Breast epithelium (tissue), 4 donors: ENCODE data around the gene KYNU. TPM values are rescaled to one million over a fixed set of nuclear protein-coding genes. Genes with fewer than 3 reads are reported as not detected.

Source experiments
- DNase-seq, 2 donors: peaks; one replicate each; pipeline ENCODE4 v3.0.0-alpha.2; 2019; ENCODE audit warnings: low spot score in 2 of 2
- H3K27ac ChIP-seq, 2 donors: fragments of 200-600 bp; sonication (generic) in 1 of 2; one replicate each; pipeline ENCODE4 v1.5.1; 2016 to 2019; ENCODE audit warnings: mild to moderate bottlenecking in 1 of 2
- H3K27me3 ChIP-seq, 2 donors: fragments of 200-600 bp; sonication (generic) in 1 of 2; one replicate each; pipeline versions ENCODE4 v1.5.1 to v1.6.0; 2017 to 2019; ENCODE audit warnings: control low read depth in 1 of 2, mild to moderate bottlenecking in 1 of 2
- H3K36me3 ChIP-seq: fragments of 200-600 bp; one replicate; pipeline ENCODE4 v1.5.1; 2019
- H3K4me1 ChIP-seq, 2 donors: fragments of 200-600 bp; sonication (generic); one replicate each; pipeline ENCODE4 v1.5.1; 2016 to 2019; ENCODE audit warnings: control low read depth in 1 of 2
- H3K4me3 ChIP-seq, 3 donors: fragments of 200-600 bp; sonication (generic); 1 replicate in 2 of 3; 2 replicates in 1 of 3; pipeline ENCODE4 v1.5.1; 2016 to 2019; ENCODE audit warnings: mild to moderate bottlenecking in 3 of 3, moderate library complexity in 2 of 3
- H3K9me3 ChIP-seq, 2 donors: fragments of 200-600 bp; sonication (generic) in 1 of 2; one replicate each; pipeline ENCODE4 v1.5.1; 2016 to 2019; ENCODE audit warnings: control low read depth in 1 of 2
- CTCF ChIP-seq, 3 donors: fragments of 450-650 bp; IDR thresholded peaks; one replicate each; pipeline ENCODE4 v1.5.1; 2016 to 2017; ENCODE audit warnings: antibody characterized with exemption in 3 of 3, mild to moderate bottlenecking in 3 of 3, moderate library complexity in 3 of 3
- POLR2A ChIP-seq: fragments of 450-650 bp; IDR thresholded peaks from one replicate; pipeline ENCODE4 v1.6.1; 2016; ENCODE audit warnings: antibody characterized with exemption, mild to moderate bottlenecking, moderate library complexity
- POLR2AphosphoS5 ChIP-seq, 3 donors: sonication (generic); formaldehyde crosslinking; IDR thresholded peaks; one replicate each; pipeline ENCODE4 v1.6.1; 2017; ENCODE audit warnings: antibody characterized with exemption in 3 of 3
- intact Hi-C: fragments of 100-400 bp; cut with DNase I; formaldehyde crosslinking; loops from one replicate; pipeline ENCODE4 v1.15.1; 2023; ENCODE audit warnings: low total_unique reads
- total RNA-seq, 3 donors: library from RNA; depleted of rRNA; stranded (reverse); fragments of >200 nt; gene quantifications; one replicate each; pipeline ENCODE4 v1.1.0, GENCODE V29; 2016

Gene KYNU
- total RNA-seq, 3 donors from 2014 or later = 6.9 to 13.1 (median 11.7) TPM

- H3K27me3 ChIP-seq = no peaks in the 10 kb centered on the region
- no peak for DNase-seq
- H3K36me3 ChIP-seq = no peaks in the 10 kb centered on the region
- TF ChIP-seq POLR2AphosphoS5 (IDR thresholded peaks at IDR 0.05) = no peak
- TF ChIP-seq CTCF (IDR thresholded peaks at IDR 0.05) = no peak
- no peak for TF ChIP-seq POLR2A
- intact Hi-C loops = no loop called here
- no peaks in the 10 kb centered on the region for H3K9me3 ChIP-seq
- peaks cover 0 to 4% of the 10 kb centered on the region in 2 donors for H3K4me1 ChIP-seq
- H3K27ac ChIP-seq = peak overlapping the region; percentile 77 to 80
- H3K4me3 ChIP-seq = no peak overlapping the region
Measured at GRCh38 chr2:142973822-142974207, 96.4 kb downstream of the KYNU start.

GRCh38 chr2:142974288-142975024 is 97.0 kb downstream of the KYNU start:
- Histone ChIP-seq H3K27ac (peak overlapping the region; percentile 77 to 80), H3K9me3 (no peaks in the 10 kb centered on the region), H3K27me3 (no peaks in the 10 kb centered on the region), H3K4me3 (no peak overlapping the region), H3K36me3 (no peaks in the 10 kb centered on the region), H3K4me1 (peaks cover 0 to 4% of the 10 kb centered on the region in 2 donors)
- no peak for DNase-seq
- TF ChIP-seq POLR2AphosphoS5 (IDR thresholded peaks at IDR 0.05) = no peak
- TF ChIP-seq CTCF (IDR thresholded peaks at IDR 0.05) = no peak
- no peak for TF ChIP-seq POLR2A
- intact Hi-C loops = no loop called here

- no peaks in the 10 kb centered on the region for H3K27me3 ChIP-seq
- no peak overlapping the region for H3K4me3 ChIP-seq
- no peaks in the 10 kb centered on the region for H3K9me3 ChIP-seq
- peak overlapping the region; percentile 77 to 80 for H3K27ac ChIP-seq
- TF ChIP-seq CTCF (IDR thresholded peaks at IDR 0.05) (no peak), POLR2AphosphoS5 (IDR thresholded peaks at IDR 0.05) (no peak), POLR2A (no peak)
- no peaks in the 10 kb centered on the region for H3K36me3 ChIP-seq
- peaks cover 0 to 4% of the 10 kb centered on the region in 2 donors for H3K4me1 ChIP-seq
- intact Hi-C loops = no loop called here
- DNase-seq = no peak
Measured at GRCh38 chr2:142975239-142975638, 97.8 kb downstream of the KYNU start.

- Histone ChIP-seq H3K9me3 (no peaks in the 10 kb centered on the region), H3K36me3 (no peaks in the 10 kb centered on the region), H3K4me3 (no peak overlapping the region), H3K4me1 (no peaks in the 10 kb centered on the region), H3K27ac (no peak overlapping the region), H3K27me3 (no peaks in the 10 kb centered on the region)
- no peak for DNase-seq
- TF ChIP-seq CTCF (IDR thresholded peaks at IDR 0.05) (peak in 2 of 3 donors; percentile 54 to 57), POLR2A (no peak)
- intact Hi-C loops = no loop called here
Measured at GRCh38 chr2:142980246-142981068, 103.0 kb downstream of the KYNU start.

GRCh38 chr2:142981069-142981378 is 103.6 kb downstream of the KYNU start:
- H3K27ac ChIP-seq = no peak overlapping the region
- H3K36me3 ChIP-seq = no peaks in the 10 kb centered on the region
- no peaks in the 10 kb centered on the region for H3K27me3 ChIP-seq
- no peak overlapping the region for H3K4me3 ChIP-seq
- DNase-seq = no peak
- TF ChIP-seq POLR2A (no peak), CTCF (IDR thresholded peaks at IDR 0.05) (no peak), POLR2AphosphoS5 (IDR thresholded peaks at IDR 0.05) (no peak)
- H3K4me1 ChIP-seq = no peaks in the 10 kb centered on the region
- H3K9me3 ChIP-seq = no peaks in the 10 kb centered on the region
- intact Hi-C loops = no loop called here
